ENCODE results near the gene TICRR. TPM values are rescaled to one million over a fixed set of nuclear protein-coding genes. Genes with fewer than 3 reads are reported as not detected.

Gene TICRR
- total and polyA plus RNA-seq, 4 donors: under 0.01 to 7.3 (median 0.15) TPM

DNA sequence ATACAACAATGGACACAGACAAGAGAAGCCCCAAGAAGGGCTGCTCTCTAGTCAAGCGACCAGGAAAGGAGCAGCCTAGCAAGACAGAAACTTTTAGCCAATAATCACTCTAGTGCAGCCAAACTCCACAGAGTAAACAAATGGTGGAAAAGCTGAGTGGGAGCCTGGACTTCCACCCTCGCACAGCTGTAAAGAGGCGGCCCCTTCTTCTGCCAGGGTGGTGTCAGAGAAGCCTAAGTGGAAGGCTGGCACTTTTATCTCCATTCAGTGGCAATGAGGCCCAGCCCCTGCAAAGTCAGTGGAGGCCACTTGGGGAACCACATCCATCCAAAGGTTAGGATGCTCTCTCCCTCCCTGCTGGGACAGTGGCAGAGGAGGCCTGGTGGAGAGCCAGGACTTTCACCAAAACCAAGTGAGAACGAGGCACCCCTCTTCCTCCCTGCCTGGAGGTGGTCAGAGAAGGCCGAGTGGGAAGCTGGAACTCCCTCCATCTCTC lies 15.5 kb upstream of the TICRR start:
- Histone ChIP-seq H3K4me1 (ENCODE audit: control insufficient read depth in 4 of 4, insufficient read depth in 4 of 4, low read length in 3 of 4) (no peaks in the 10 kb centered on the region), H3K27ac (ENCODE audit: low read depth in 1 of 2, low read length in 2 of 2) (no peak overlapping the region), H3K27me3 (ENCODE audit: control insufficient read depth in 4 of 4, insufficient read depth in 4 of 4, low read length in 3 of 4) (no peaks in the 10 kb centered on the region), H3K9ac (ENCODE audit: low read depth in 1 of 2, low read length in 2 of 2) (no peak overlapping the region), H3K9me3 (ENCODE audit: control insufficient read depth in 4 of 4, low read length in 3 of 4) (no peaks in the 10 kb centered on the region), H3K36me3 (ENCODE audit: control insufficient read depth in 4 of 4, insufficient read depth in 3 of 4, low read depth in 1 of 4, low read length in 3 of 4) (no peaks in the 10 kb centered on the region), H3K4me3 (ENCODE audit: low read depth in 1 of 3, low read length in 3 of 3) (no peak overlapping the region)
- TF ChIP-seq FOXA1 (IDR thresholded peaks at IDR 0.05) (no peak), TAF1 (conservative IDR thresholded peaks at IDR 0.05) (no peak), NR2F2 (IDR thresholded peaks at IDR 0.05) (no peak), GABPA (IDR thresholded peaks at IDR 0.05 in 1 of 2, conservative IDR thresholded peaks at IDR 0.05 in 1 of 2) (no peak), MAX (IDR thresholded peaks at IDR 0.05) (no peak), YY1 (IDR thresholded peaks at IDR 0.05) (no peak), HNF4G (IDR thresholded peaks at IDR 0.05) (no peak), RAD21 (IDR thresholded peaks at IDR 0.05) (no peak), EGR1 (IDR thresholded peaks at IDR 0.05; ENCODE audit: low read depth in 2 of 2) (no peak), RXRA (IDR thresholded peaks at IDR 0.05) (no peak), JUND (IDR thresholded peaks at IDR 0.05) (no peak), HNF4A (conservative IDR thresholded peaks at IDR 0.05) (no peak), SP1 (IDR thresholded peaks at IDR 0.05) (no peak), FOXA2 (IDR thresholded peaks at IDR 0.05) (no peak)
- TF ChIP-seq, protein P1, sequence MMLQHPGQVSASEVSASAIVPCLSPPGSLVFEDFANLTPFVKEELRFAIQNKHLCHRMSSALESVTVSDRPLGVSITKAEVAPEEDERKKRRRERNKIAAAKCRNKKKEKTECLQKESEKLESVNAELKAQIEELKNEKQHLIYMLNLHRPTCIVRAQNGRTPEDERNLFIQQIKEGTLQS (IDR thresholded peaks at IDR 0.05): no peak
- TF ChIP-seq, protein P2, sequence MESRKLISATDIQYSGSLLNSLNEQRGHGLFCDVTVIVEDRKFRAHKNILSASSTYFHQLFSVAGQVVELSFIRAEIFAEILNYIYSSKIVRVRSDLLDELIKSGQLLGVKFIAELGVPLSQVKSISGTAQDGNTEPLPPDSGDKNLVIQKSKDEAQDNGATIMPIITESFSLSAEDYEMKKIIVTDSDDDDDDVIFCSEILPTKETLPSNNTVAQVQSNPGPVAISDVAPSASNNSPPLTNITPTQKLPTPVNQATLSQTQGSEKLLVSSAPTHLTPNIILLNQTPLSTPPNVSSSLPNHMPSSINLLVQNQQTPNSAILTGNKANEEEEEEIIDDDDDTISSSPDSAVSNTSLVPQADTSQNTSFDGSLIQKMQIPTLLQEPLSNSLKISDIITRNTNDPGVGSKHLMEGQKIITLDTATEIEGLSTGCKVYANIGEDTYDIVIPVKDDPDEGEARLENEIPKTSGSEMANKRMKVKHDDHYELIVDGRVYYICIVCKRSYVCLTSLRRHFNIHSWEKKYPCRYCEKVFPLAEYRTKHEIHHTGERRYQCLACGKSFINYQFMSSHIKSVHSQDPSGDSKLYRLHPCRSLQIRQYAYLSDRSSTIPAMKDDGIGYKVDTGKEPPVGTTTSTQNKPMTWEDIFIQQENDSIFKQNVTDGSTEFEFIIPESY (IDR thresholded peaks at IDR 0.05): no peak
- TF ChIP-seq, protein P3, sequence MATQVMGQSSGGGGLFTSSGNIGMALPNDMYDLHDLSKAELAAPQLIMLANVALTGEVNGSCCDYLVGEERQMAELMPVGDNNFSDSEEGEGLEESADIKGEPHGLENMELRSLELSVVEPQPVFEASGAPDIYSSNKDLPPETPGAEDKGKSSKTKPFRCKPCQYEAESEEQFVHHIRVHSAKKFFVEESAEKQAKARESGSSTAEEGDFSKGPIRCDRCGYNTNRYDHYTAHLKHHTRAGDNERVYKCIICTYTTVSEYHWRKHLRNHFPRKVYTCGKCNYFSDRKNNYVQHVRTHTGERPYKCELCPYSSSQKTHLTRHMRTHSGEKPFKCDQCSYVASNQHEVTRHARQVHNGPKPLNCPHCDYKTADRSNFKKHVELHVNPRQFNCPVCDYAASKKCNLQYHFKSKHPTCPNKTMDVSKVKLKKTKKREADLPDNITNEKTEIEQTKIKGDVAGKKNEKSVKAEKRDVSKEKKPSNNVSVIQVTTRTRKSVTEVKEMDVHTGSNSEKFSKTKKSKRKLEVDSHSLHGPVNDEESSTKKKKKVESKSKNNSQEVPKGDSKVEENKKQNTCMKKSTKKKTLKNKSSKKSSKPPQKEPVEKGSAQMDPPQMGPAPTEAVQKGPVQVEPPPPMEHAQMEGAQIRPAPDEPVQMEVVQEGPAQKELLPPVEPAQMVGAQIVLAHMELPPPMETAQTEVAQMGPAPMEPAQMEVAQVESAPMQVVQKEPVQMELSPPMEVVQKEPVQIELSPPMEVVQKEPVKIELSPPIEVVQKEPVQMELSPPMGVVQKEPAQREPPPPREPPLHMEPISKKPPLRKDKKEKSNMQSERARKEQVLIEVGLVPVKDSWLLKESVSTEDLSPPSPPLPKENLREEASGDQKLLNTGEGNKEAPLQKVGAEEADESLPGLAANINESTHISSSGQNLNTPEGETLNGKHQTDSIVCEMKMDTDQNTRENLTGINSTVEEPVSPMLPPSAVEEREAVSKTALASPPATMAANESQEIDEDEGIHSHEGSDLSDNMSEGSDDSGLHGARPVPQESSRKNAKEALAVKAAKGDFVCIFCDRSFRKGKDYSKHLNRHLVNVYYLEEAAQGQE (IDR thresholded peaks at IDR 0.05): no peak
- DNase-seq (ENCODE audit: low spot score): no peak
- 71% methylated on average over 5 of the region's 5 CpGs for WGBS

GRCh38 chr15:89566181-89566580 lies 9.1 kb upstream of the TICRR start:
- DNase-seq (ENCODE audit: low spot score): no peak
- no peak for TF ChIP-seq SP1 (IDR thresholded peaks at IDR 0.05)
- TF ChIP-seq HNF4G (IDR thresholded peaks at IDR 0.05): no peak
- TF ChIP-seq, protein P4, sequence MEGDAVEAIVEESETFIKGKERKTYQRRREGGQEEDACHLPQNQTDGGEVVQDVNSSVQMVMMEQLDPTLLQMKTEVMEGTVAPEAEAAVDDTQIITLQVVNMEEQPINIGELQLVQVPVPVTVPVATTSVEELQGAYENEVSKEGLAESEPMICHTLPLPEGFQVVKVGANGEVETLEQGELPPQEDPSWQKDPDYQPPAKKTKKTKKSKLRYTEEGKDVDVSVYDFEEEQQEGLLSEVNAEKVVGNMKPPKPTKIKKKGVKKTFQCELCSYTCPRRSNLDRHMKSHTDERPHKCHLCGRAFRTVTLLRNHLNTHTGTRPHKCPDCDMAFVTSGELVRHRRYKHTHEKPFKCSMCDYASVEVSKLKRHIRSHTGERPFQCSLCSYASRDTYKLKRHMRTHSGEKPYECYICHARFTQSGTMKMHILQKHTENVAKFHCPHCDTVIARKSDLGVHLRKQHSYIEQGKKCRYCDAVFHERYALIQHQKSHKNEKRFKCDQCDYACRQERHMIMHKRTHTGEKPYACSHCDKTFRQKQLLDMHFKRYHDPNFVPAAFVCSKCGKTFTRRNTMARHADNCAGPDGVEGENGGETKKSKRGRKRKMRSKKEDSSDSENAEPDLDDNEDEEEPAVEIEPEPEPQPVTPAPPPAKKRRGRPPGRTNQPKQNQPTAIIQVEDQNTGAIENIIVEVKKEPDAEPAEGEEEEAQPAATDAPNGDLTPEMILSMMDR (IDR thresholded peaks at IDR 0.05; ENCODE audit: low read depth, low read length, missing input control): no peak
- TF ChIP-seq, protein P2 (IDR thresholded peaks at IDR 0.05): no peak
- no peak for TF ChIP-seq FOXA2 (IDR thresholded peaks at IDR 0.05)
- 86% methylated on average over 7 of the region's 7 CpGs for WGBS
- H3K4me3 ChIP-seq (ENCODE audit: low read depth in 1 of 3, low read length in 3 of 3): no peak overlapping the region
- no peak overlapping the region for H3K27ac ChIP-seq (ENCODE audit: low read depth in 1 of 2, low read length in 2 of 2)
- H3K9ac ChIP-seq (ENCODE audit: low read depth in 1 of 2, low read length in 2 of 2): no peak overlapping the region
- H3K36me3 ChIP-seq (ENCODE audit: control insufficient read depth in 4 of 4, insufficient read depth in 3 of 4, low read depth in 1 of 4, low read length in 3 of 4): no peaks in the 10 kb centered on the region
- H3K4me1 ChIP-seq (ENCODE audit: control insufficient read depth in 4 of 4, insufficient read depth in 4 of 4, low read length in 3 of 4): no peaks in the 10 kb centered on the region
- H3K27me3 ChIP-seq (ENCODE audit: control insufficient read depth in 4 of 4, insufficient read depth in 4 of 4, low read length in 3 of 4): no peaks in the 10 kb centered on the region
- peaks cover 0 to 4% (median 2%) of the 10 kb centered on the region in 4 donors for H3K9me3 ChIP-seq (ENCODE audit: control insufficient read depth in 4 of 4, low read length in 3 of 4)

Measured in liver (tissue), 9 donors.